GM12878 (cell line): ENCODE data around the gene EPHA7. TPM values are rescaled to one million over a fixed set of nuclear protein-coding genes. Genes with fewer than 3 reads are reported as not detected.

Experiments
- ATAC-seq: fragments of 200-7000 bp; cut with Tn5 transposase; 3 replicates; pipeline ENCODE4 v1.9.1; 2020; ENCODE audit warnings: mild to moderate bottlenecking, moderate library complexity
- BruUV-seq: library from RNA; stranded (reverse); fragments of 400-500 nt; replicated peaks from 2 replicates; lab custom pipeline; 2021; lab: Mats Ljungman, UMichigan
- CTCF ChIA-PET: fragments of 300-600 bp; sonication (Branson Sonifier 250); formaldehyde crosslinking; extraction: SDS; loops from one replicate; lab custom pipeline; 2021; ENCODE audit warnings: inconsistent platforms; lab: Yijun Ruan, JAX
- POLR2A ChIA-PET: fragments of 350-600 bp; formaldehyde crosslinking; extraction: SDS; loops from one replicate; lab custom pipeline; 2021; ENCODE audit warnings: inconsistent platforms; lab: Charles Lee
- RAD21 ChIA-PET: fragments of 300-600 bp; sonication (Branson Sonifier 250); formaldehyde crosslinking; loops from one replicate; lab custom pipeline; 2023; ENCODE audit warnings: antibody characterized with exemption; ENCODE audit not compliant: unreplicated experiment; lab: Charles Lee
- SMC1A ChIA-PET: fragments of 300-600 bp; sonication (Branson Sonifier 250); formaldehyde crosslinking; loops from one replicate; lab custom pipeline; 2023; ENCODE audit not compliant: unreplicated experiment, uncharacterized antibody; lab: Charles Lee
- DNase-seq: peaks from one replicate; pipeline ENCODE4 v3.0.0-alpha.2; 2011; ENCODE audit warnings: low read depth, low spot score
- FAIRE-seq: peaks from 3 replicates; lab custom pipeline; 2011; peaks lifted over from hg19 to GRCh38; lab: Jason Lieb, UNC
- H2AFZ ChIP-seq: 2 replicates; pipeline ENCODE4 v1.6.0; 2011; ENCODE audit warnings: low read depth, low read length, control low read depth; ENCODE audit not compliant: control insufficient read depth
- H3K27ac ChIP-seq: 2 replicates; pipeline ENCODE4 v1.5.1; 2011; ENCODE audit warnings: control low read depth; ENCODE audit not compliant: control insufficient read depth, insufficient read depth
- H3K27me3 ChIP-seq, 2 experiments: replicated peaks in 1 of 2; 2 replicates each; pipeline versions ENCODE4 v1.6.0 to v1.6.1; 2011; ENCODE audit warnings: low read length in 1 of 2; ENCODE audit not compliant: control insufficient read depth in 2 of 2, insufficient read depth in 2 of 2
- H3K36me3 ChIP-seq, 2 experiments: 2 replicates each; pipeline ENCODE4 v1.5.1; 2011; ENCODE audit warnings: low read length in 1 of 2; ENCODE audit not compliant: control insufficient read depth in 2 of 2, insufficient read depth in 2 of 2
- H3K4me1 ChIP-seq: 2 replicates; pipeline ENCODE4 v1.6.1; 2011; ENCODE audit warnings: mild to moderate bottlenecking, low read length, moderate library complexity, mixed read lengths; ENCODE audit not compliant: control insufficient read depth, insufficient read depth
- H3K4me2 ChIP-seq: 2 replicates; pipeline ENCODE4 v1.6.0; 2011; ENCODE audit warnings: control low read depth; ENCODE audit not compliant: control insufficient read depth, insufficient read depth
- H3K4me3 ChIP-seq: fragments of 200-600 bp; sonication (generic); 2 replicates; pipeline ENCODE4 v1.5.1; 2016
- H3K79me2 ChIP-seq: 2 replicates; pipeline ENCODE4 v1.6.0; 2011; ENCODE audit warnings: low read length; ENCODE audit not compliant: control insufficient read depth, insufficient read depth
- H3K9ac ChIP-seq: 2 replicates; pipeline ENCODE4 v1.8.0; 2011; ENCODE audit warnings: low read length, control low read depth, mixed read lengths; ENCODE audit not compliant: control insufficient read depth, insufficient read depth
- H3K9me3 ChIP-seq: replicated peaks from 3 replicates; pipeline ENCODE4 v1.5.1; 2011; ENCODE audit warnings: mild to moderate bottlenecking, low read length; ENCODE audit not compliant: control insufficient read depth, insufficient read depth
- H4K20me1 ChIP-seq: 2 replicates; pipeline ENCODE4 v1.6.0; 2011; ENCODE audit not compliant: control insufficient read depth, insufficient read depth
- ATF3 ChIP-seq: IDR thresholded peaks from 2 replicates; pipeline ENCODE4 v1.6.1; 2011; ENCODE audit warnings: low read depth, mild to moderate bottlenecking, low read length, moderate library complexity, borderline replicate concordance; ENCODE audit errors: extremely low read depth
- CEBPB ChIP-seq, 2 experiments: fragments of 150-350 bp in 1 of 2; IDR thresholded peaks; 2 replicates each; pipeline ENCODE4 v1.6.1; 2012 to 2014; ENCODE audit warnings: low read depth in 2 of 2, low read length in 2 of 2, borderline replicate concordance in 1 of 2, inconsistent platforms in 1 of 2
- CREM ChIP-seq: IDR thresholded peaks from 2 replicates; pipeline ENCODE4 v1.6.1; 2014; ENCODE audit warnings: antibody characterized with exemption, low read depth
- E4F1 ChIP-seq: fragments of 450-650 bp; IDR thresholded peaks from 2 replicates; pipeline ENCODE4 v1.6.1; 2018; ENCODE audit warnings: borderline replicate concordance, mild to moderate bottlenecking; ENCODE audit not compliant: partially characterized antibody
- EZH2 ChIP-seq: IDR thresholded peaks from 2 replicates; pipeline ENCODE4 v1.6.1; 2012; ENCODE audit warnings: low read depth, mild to moderate bottlenecking, control low read depth, inconsistent platforms, low read length, borderline replicate concordance; ENCODE audit not compliant: control insufficient read depth
- FOXK2 ChIP-seq: fragments of 450-650 bp; IDR thresholded peaks from 2 replicates; pipeline ENCODE4 v1.6.1; 2017; ENCODE audit warnings: mild to moderate bottlenecking, moderate library complexity
- GATAD2B ChIP-seq: fragments of 450-650 bp; conservative IDR thresholded peaks from 2 replicates; pipeline ENCODE4 v1.6.1; 2017; ENCODE audit warnings: low read depth, mild to moderate bottlenecking, moderate library complexity
- JUND ChIP-seq: IDR thresholded peaks from 2 replicates; pipeline ENCODE4 v1.6.1; 2012; ENCODE audit warnings: low read depth, mild to moderate bottlenecking, low read length, improper control_type of control experiment, moderate library complexity
- POLR2A ChIP-seq: IDR thresholded peaks from 2 replicates; pipeline ENCODE4 v1.6.1; 2011; ENCODE audit warnings: low read depth, mild to moderate bottlenecking, low read length
- RAD21 ChIP-seq: IDR thresholded peaks from 2 replicates; pipeline ENCODE4 v1.6.1; 2011; ENCODE audit warnings: mild to moderate bottlenecking, low read depth, low read length, moderate library complexity; ENCODE audit not compliant: insufficient read depth
- RAD51 ChIP-seq: fragments of 450-650 bp; IDR thresholded peaks from 2 replicates; pipeline ENCODE4 v1.6.1; 2016; ENCODE audit warnings: moderate library complexity, mild to moderate bottlenecking, inconsistent platforms
- SMARCA5 ChIP-seq: fragments of 450-650 bp; IDR thresholded peaks from 2 replicates; pipeline ENCODE4 v1.6.1; 2017; ENCODE audit warnings: mild to moderate bottlenecking
- TCF7 ChIP-seq: IDR thresholded peaks from 2 replicates; pipeline ENCODE4 v1.6.1; 2014; ENCODE audit warnings: antibody characterized with exemption, borderline replicate concordance
- ZBTB33 ChIP-seq: fragments of 450-650 bp; IDR thresholded peaks from 2 replicates; pipeline ENCODE4 v1.6.1; 2017; ENCODE audit warnings: mild to moderate bottlenecking
- ZNF384 ChIP-seq: IDR thresholded peaks from 2 replicates; pipeline ENCODE4 v1.6.1; 2012; ENCODE audit warnings: low read depth, mild to moderate bottlenecking, low read length, improper control_type of control experiment, borderline replicate concordance
- WGBS: methylation state at CpG from one replicate; pipeline ENCODE4 v1.1.6; 2016; ENCODE audit warnings: low lambda C conversion rate; ENCODE audit not compliant: insufficient replicate concordance, insufficient coverage; ENCODE audit errors: missing lambda C conversion rate; 5-methylcytosine and 5-hydroxymethylcytosine counted together
- in situ Hi-C: fragments of 300-500 bp; cut with MboI; formaldehyde crosslinking; loops from 9 replicates; pipeline ENCODE4 v1.14.3; 2018; ENCODE audit warnings: mixed read lengths
- intact Hi-C: fragments of 100-400 bp; cut with micrococcal nuclease; formaldehyde crosslinking; loops from one replicate; pipeline ENCODE4 v1.14.2; 2022; ENCODE audit not compliant: unreplicated experiment
- polyA plus RNA-seq, 11 experiments: library from polyadenylated mRNA; depleted of rRNA in 4 of 11; unstranded in 6 of 11; stranded (reverse) in 5 of 11; fragments of >200 nt; fragmentation: Nextera tagmentation in 4 of 11; fragmentation: Illumina TruSeq in 1 of 11; extraction: Ambion mirVana in 4 of 11; extraction: Trizol in 1 of 11; gene quantifications; 1 replicate in 1 of 11; 2 replicates in 10 of 11; pipeline versions ENCODE4 v1.2.1 to v1.2.3, GENCODE V29; 2011 to 2016; ENCODE audit warnings: inconsistent platforms in 2 of 11, missing spikeins in 2 of 11, low read depth in 1 of 11
- total RNA-seq, 4 experiments: library from RNA; depleted of rRNA in 3 of 4; stranded (reverse); fragments of >200 nt in 3 of 4; fragmentation: Illumina TruSeq in 1 of 4; extraction: Trizol in 1 of 4; gene quantifications; 2 replicates each; pipeline versions ENCODE4 v1.2.1 to v1.2.3, GENCODE V29; 2013 to 2021

Gene EPHA7
- total and polyA plus RNA-seq, 10 of the 15 experiments (the other 5 are each of a cell fraction or from before 2014, with no cell fraction given) = not detected

- TF ChIP-seq ZBTB33 (no peak), EZH2 (no peak), RAD51 (no peak)
Observed at GRCh38 chr6:93294879-93295278, 124.5 kb downstream of the EPHA7 start (continued).

GRCh38 chr6:93293872-93294271, 125.5 kb downstream of the EPHA7 start:
- no peak for DNase-seq

More at GRCh38 chr6:93293872-93294271, 125.5 kb downstream of the EPHA7 start:
- Histone ChIP-seq H3K27me3 (no peaks in the 10 kb centered on the region), H3K27ac (no peak overlapping the region), H3K4me2 (no peak overlapping the region), H3K36me3 (no peaks in the 10 kb centered on the region), H3K4me3 (no peak overlapping the region), H3K79me2 (no peaks in the 10 kb centered on the region), H3K9ac (no peak overlapping the region), H3K4me1 (no peaks in the 10 kb centered on the region), H2AFZ (no peak overlapping the region), H3K9me3 (no peaks in the 10 kb centered on the region; the same call in 2 of the 3 replicates), H4K20me1 (no peaks in the 10 kb centered on the region)
- FAIRE-seq (no peak), ATAC-seq (no peak)
- no TSS peak for BruUV-seq
- TF ChIP-seq CREM (no peak), SMARCA5 (no peak), TCF7 (no peak), GATAD2B (no peak), FOXK2 (no peak), CEBPB (IDR thresholded peaks at IDR 0.05; ENCODE audit: borderline replicate concordance in 1 of 2, low read depth in 2 of 2, low read length in 2 of 2) (no peak), RAD21 (no peak), E4F1 (no peak), ATF3 (no peak), ZNF384 (no peak), JUND (no peak), POLR2A (no peak)
- ChIA-PET CTCF (no interaction called here), SMC1A (no interaction called here), POLR2A (no interaction called here), RAD21 (no interaction called here)
- in situ Hi-C loops (no loop called here), intact Hi-C loops (no loop called here)
- WGBS = 8% methylated on average over 6 of the region's 6 CpGs
